ENCODE results near the gene CPNE9.

CPNE9 gene

GRCh38 chr3:9736831-9737230, 33.2 kb downstream of the CPNE9 start:
- ChIA-PET CTCF (interaction anchor here (0.8 to 1.3 kb wide), 2 partner anchors 9 to 10 kb away, joined by 3 read pairs; no protein-coding TSS in a partner anchor), POLR2A (interaction anchor here (1.7 kb wide), 1 partner anchor 12 kb away, joined by 11 read pairs; the partner anchor contains the start of gene OGG1)
- no peak for DNase-seq (ENCODE audit: extremely low spot score)
- no peak for TF ChIP-seq PKNOX1 (IDR thresholded peaks at IDR 0.05)
- no peak for TF ChIP-seq FOXM1 (IDR thresholded peaks at IDR 0.05; ENCODE audit: borderline replicate concordance)
- no peak for TF ChIP-seq SUZ12 (IDR thresholded peaks at IDR 0.05)
- TF ChIP-seq FOXK2 (IDR thresholded peaks at IDR 0.05) = no peak
- TF ChIP-seq BHLHE40 (IDR thresholded peaks at IDR 0.05; ENCODE audit: borderline replicate concordance) = no peak
- TF ChIP-seq SP1 (IDR thresholded peaks at IDR 0.05) = no peak
- TF ChIP-seq L3MBTL2 (conservative IDR thresholded peaks at IDR 0.05) = no peak
- no peak for TF ChIP-seq ZNF384 (IDR thresholded peaks at IDR 0.05)
- TF ChIP-seq HDGF (IDR thresholded peaks at IDR 0.05; ENCODE audit: borderline replicate concordance) = no peak
- no peak for TF ChIP-seq CTBP1 (IDR thresholded peaks at IDR 0.05; ENCODE audit: borderline replicate concordance)
- TF ChIP-seq TARDBP (IDR thresholded peaks at IDR 0.05) = no peak
- TF ChIP-seq FOXA1 (IDR thresholded peaks at IDR 0.05) = no peak

GRCh38 chr3:9739181-9739580, 35.5 kb downstream of the CPNE9 start:
- DNase-seq (ENCODE audit: extremely low spot score) = no peak
- CTCF ChIA-PET = no interaction called here
- POLR2A ChIA-PET = interaction anchor here (2.6 kb wide), 1 partner anchor 10 kb away, joined by 11 read pairs; the partner anchor contains the start of gene OGG1
- no peak for TF ChIP-seq TARDBP (IDR thresholded peaks at IDR 0.05)
- no peak for TF ChIP-seq BHLHE40 (IDR thresholded peaks at IDR 0.05; ENCODE audit: borderline replicate concordance)
- no peak for TF ChIP-seq FOXA1 (IDR thresholded peaks at IDR 0.05)
- TF ChIP-seq PKNOX1 (IDR thresholded peaks at IDR 0.05) = no peak
- TF ChIP-seq L3MBTL2 (conservative IDR thresholded peaks at IDR 0.05) = no peak
- no peak for TF ChIP-seq LEF1 (IDR thresholded peaks at IDR 0.05; ENCODE audit: borderline replicate concordance)
- no peak for TF ChIP-seq FOXM1 (IDR thresholded peaks at IDR 0.05; ENCODE audit: borderline replicate concordance)
- TF ChIP-seq ARNT (IDR thresholded peaks at IDR 0.05) = no peak
- TF ChIP-seq SP1 (IDR thresholded peaks at IDR 0.05) = no peak
- no peak for TF ChIP-seq HDGF (IDR thresholded peaks at IDR 0.05; ENCODE audit: borderline replicate concordance)
- no peak for TF ChIP-seq ZNF384 (IDR thresholded peaks at IDR 0.05)
- no peak for TF ChIP-seq FOXK2 (IDR thresholded peaks at IDR 0.05)
- TF ChIP-seq CTBP1 (IDR thresholded peaks at IDR 0.05; ENCODE audit: borderline replicate concordance) = no peak
- no peak for TF ChIP-seq NFRKB (IDR thresholded peaks at IDR 0.05)
- TF ChIP-seq SUZ12 (IDR thresholded peaks at IDR 0.05) = no peak
- TF ChIP-seq ELF4 (IDR thresholded peaks at IDR 0.05) = no peak

GRCh38 chr3:9742560-9742959, 38.9 kb downstream of the CPNE9 start:
- no peak for DNase-seq (ENCODE audit: extremely low spot score)
- ChIA-PET CTCF (no interaction called here), POLR2A (no interaction called here)
- TF ChIP-seq FOXM1 (IDR thresholded peaks at IDR 0.05; ENCODE audit: borderline replicate concordance) (no peak), BHLHE40 (IDR thresholded peaks at IDR 0.05; ENCODE audit: borderline replicate concordance) (no peak), ZNF384 (IDR thresholded peaks at IDR 0.05) (no peak), ELF4 (IDR thresholded peaks at IDR 0.05) (no peak), FOXK2 (IDR thresholded peaks at IDR 0.05) (no peak), PKNOX1 (IDR thresholded peaks at IDR 0.05) (no peak), NFRKB (IDR thresholded peaks at IDR 0.05) (no peak), ARNT (IDR thresholded peaks at IDR 0.05) (no peak), HDGF (IDR thresholded peaks at IDR 0.05; ENCODE audit: borderline replicate concordance) (no peak), SP1 (IDR thresholded peaks at IDR 0.05) (no peak), FOXA1 (IDR thresholded peaks at IDR 0.05) (no peak)

GRCh38 chr3:9743548-9743947, 39.9 kb downstream of the CPNE9 start:
- POLR2A ChIA-PET = no interaction called here
- CTCF ChIA-PET = no interaction called here
- no peak for DNase-seq (ENCODE audit: extremely low spot score)
- no peak for TF ChIP-seq SUZ12 (IDR thresholded peaks at IDR 0.05)
- no peak for TF ChIP-seq LEF1 (IDR thresholded peaks at IDR 0.05; ENCODE audit: borderline replicate concordance)
- TF ChIP-seq HDGF (IDR thresholded peaks at IDR 0.05; ENCODE audit: borderline replicate concordance) = no peak
- no peak for TF ChIP-seq ZNF384 (IDR thresholded peaks at IDR 0.05)
- no peak for TF ChIP-seq NFRKB (IDR thresholded peaks at IDR 0.05)
- TF ChIP-seq L3MBTL2 (conservative IDR thresholded peaks at IDR 0.05) = no peak
- TF ChIP-seq SP1 (IDR thresholded peaks at IDR 0.05) = no peak
- no peak for TF ChIP-seq FOXK2 (IDR thresholded peaks at IDR 0.05)
- TF ChIP-seq FOXA1 (IDR thresholded peaks at IDR 0.05) = no peak
- no peak for TF ChIP-seq ARNT (IDR thresholded peaks at IDR 0.05)
- no peak for TF ChIP-seq BHLHE40 (IDR thresholded peaks at IDR 0.05; ENCODE audit: borderline replicate concordance)
- TF ChIP-seq FOXM1 (IDR thresholded peaks at IDR 0.05; ENCODE audit: borderline replicate concordance) = no peak
- TF ChIP-seq TARDBP (IDR thresholded peaks at IDR 0.05) = no peak
- no peak for TF ChIP-seq ELF4 (IDR thresholded peaks at IDR 0.05)

- DNase-seq (ENCODE audit: extremely low spot score) = no peak
- ChIA-PET CTCF (no interaction called here), POLR2A (no interaction called here)
- TF ChIP-seq ARNT (IDR thresholded peaks at IDR 0.05) (no peak), PKNOX1 (IDR thresholded peaks at IDR 0.05) (no peak), L3MBTL2 (conservative IDR thresholded peaks at IDR 0.05) (no peak), HDGF (IDR thresholded peaks at IDR 0.05; ENCODE audit: borderline replicate concordance) (no peak), TARDBP (IDR thresholded peaks at IDR 0.05) (no peak), BHLHE40 (IDR thresholded peaks at IDR 0.05; ENCODE audit: borderline replicate concordance) (no peak), SP1 (IDR thresholded peaks at IDR 0.05) (no peak), ELF4 (IDR thresholded peaks at IDR 0.05) (no peak), FOXK2 (IDR thresholded peaks at IDR 0.05) (no peak), FOXM1 (IDR thresholded peaks at IDR 0.05; ENCODE audit: borderline replicate concordance) (no peak), NFRKB (IDR thresholded peaks at IDR 0.05) (no peak), CTBP1 (IDR thresholded peaks at IDR 0.05; ENCODE audit: borderline replicate concordance) (no peak), SUZ12 (IDR thresholded peaks at IDR 0.05) (no peak), LEF1 (IDR thresholded peaks at IDR 0.05; ENCODE audit: borderline replicate concordance) (no peak), FOXA1 (IDR thresholded peaks at IDR 0.05) (no peak), ZNF384 (IDR thresholded peaks at IDR 0.05) (no peak)
These were observed 40.5 kb downstream of the CPNE9 start for GRCh38 chr3:9744162-9744561.
